ENCODE measurements around the gene SORBS2. TPM values are rescaled to one million over a fixed set of nuclear protein-coding genes. Genes with fewer than 3 reads are reported as not detected.

Gene SORBS2
- total and polyA plus RNA-seq, 2 donors (not counting 3 experiments of a cell fraction or from before 2014, with no cell fraction given) = 69.8 to 82.5 TPM

DNA sequence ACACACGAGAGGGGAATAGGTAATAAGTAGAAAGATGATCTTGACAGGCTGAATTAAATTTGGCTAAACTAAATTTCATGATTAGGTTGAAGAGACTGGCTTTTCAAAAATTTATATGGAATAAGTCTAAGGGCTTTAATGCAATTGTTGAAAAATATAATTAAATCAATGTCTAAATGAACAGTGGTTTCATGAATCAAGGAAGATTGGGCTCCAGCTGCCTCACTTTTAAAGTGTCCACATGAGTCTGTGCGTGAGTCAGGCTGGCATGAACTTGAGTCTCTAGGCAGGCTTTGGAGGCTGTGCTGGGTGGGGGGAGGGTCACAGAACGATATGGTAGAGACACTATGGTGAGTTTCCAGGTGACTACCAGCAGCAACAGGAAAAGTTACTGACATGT, 111.9 kb downstream of the SORBS2 start:
- Histone ChIP-seq H3K9ac (replicated peaks; ENCODE audit: extremely low read depth, insufficient read depth, low read length) (no peak overlapping the region), H3K27ac (ENCODE audit: insufficient read depth, low read depth, low read length) (no peak overlapping the region), H3K79me2 (ENCODE audit: control insufficient read depth, insufficient read depth, low read length) (no peaks in the 10 kb centered on the region), H3K27me3 (ENCODE audit: control insufficient read depth in 2 of 2, insufficient read depth in 2 of 2, low read length in 2 of 2) (no peaks in the 10 kb centered on the region), H3K9me1 (replicated peaks; ENCODE audit: control insufficient read depth, extremely low read depth, insufficient read depth, low read length) (no peaks in the 10 kb centered on the region), H4K20me1 (replicated peaks; ENCODE audit: control insufficient read depth, extremely low read depth, insufficient read depth, low read length) (no peaks in the 10 kb centered on the region), H3K9me3 (replicated peaks; ENCODE audit: control insufficient read depth, insufficient read depth, low read length) (no peaks in the 10 kb centered on the region), H3K4me2 (ENCODE audit: insufficient read depth, low read length) (no peak overlapping the region), H3K36me3 (ENCODE audit: control insufficient read depth in 2 of 2, extremely low read depth in 1 of 2, insufficient read depth in 2 of 2, low read length in 2 of 2) (no peaks in the 10 kb centered on the region), H2AFZ (ENCODE audit: low read depth, low read length) (no peak overlapping the region), H3K4me3 (replicated peaks in 1 of 3; ENCODE audit: insufficient read depth in 1 of 3, low read depth in 1 of 3, low read length in 3 of 3) (no peak overlapping the region), H3K4me1 (ENCODE audit: control insufficient read depth, extremely low read depth, insufficient read depth, low read length) (no peaks in the 10 kb centered on the region)
- ChIA-PET POLR2A (no interaction called here), CTCF (no interaction called here)
- no TSS peak for BruUV-seq (replicated peaks)
- intact Hi-C loops (cut with micrococcal nuclease) = no loop called here
- DNase-seq (ENCODE audit: low read depth, low spot score) (no peak), FAIRE-seq (no peak)
- TF ChIP-seq MYC (IDR thresholded peaks at IDR 0.05; ENCODE audit: low read depth, low read length) = no peak
- TF ChIP-seq FOS (IDR thresholded peaks at IDR 0.05; ENCODE audit: borderline replicate concordance, insufficient read depth, low read length) = no peak
- no peak for TF ChIP-seq POLR2A (IDR thresholded peaks at IDR 0.05; ENCODE audit: low read depth, low read length)
- no peak for TF ChIP-seq EZH2 (IDR thresholded peaks at IDR 0.05; ENCODE audit: borderline replicate concordance, low read depth, low read length, severe bottlenecking)
- TF ChIP-seq, protein P1, sequence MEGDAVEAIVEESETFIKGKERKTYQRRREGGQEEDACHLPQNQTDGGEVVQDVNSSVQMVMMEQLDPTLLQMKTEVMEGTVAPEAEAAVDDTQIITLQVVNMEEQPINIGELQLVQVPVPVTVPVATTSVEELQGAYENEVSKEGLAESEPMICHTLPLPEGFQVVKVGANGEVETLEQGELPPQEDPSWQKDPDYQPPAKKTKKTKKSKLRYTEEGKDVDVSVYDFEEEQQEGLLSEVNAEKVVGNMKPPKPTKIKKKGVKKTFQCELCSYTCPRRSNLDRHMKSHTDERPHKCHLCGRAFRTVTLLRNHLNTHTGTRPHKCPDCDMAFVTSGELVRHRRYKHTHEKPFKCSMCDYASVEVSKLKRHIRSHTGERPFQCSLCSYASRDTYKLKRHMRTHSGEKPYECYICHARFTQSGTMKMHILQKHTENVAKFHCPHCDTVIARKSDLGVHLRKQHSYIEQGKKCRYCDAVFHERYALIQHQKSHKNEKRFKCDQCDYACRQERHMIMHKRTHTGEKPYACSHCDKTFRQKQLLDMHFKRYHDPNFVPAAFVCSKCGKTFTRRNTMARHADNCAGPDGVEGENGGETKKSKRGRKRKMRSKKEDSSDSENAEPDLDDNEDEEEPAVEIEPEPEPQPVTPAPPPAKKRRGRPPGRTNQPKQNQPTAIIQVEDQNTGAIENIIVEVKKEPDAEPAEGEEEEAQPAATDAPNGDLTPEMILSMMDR (IDR thresholded peaks at IDR 0.05; ENCODE audit: extremely low read depth in 1 of 2, insufficient read depth in 1 of 2, low read depth in 1 of 2, low read length in 2 of 2) = no peak
- TF ChIP-seq, protein P2, sequence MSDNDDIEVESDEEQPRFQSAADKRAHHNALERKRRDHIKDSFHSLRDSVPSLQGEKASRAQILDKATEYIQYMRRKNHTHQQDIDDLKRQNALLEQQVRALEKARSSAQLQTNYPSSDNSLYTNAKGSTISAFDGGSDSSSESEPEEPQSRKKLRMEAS (IDR thresholded peaks at IDR 0.05; ENCODE audit: insufficient read depth, insufficient read length) = no peak
- no peak for TF ChIP-seq GATA2 (IDR thresholded peaks at IDR 0.05; ENCODE audit: insufficient read depth, insufficient read length, low read depth, low read length)
- no peak for TF ChIP-seq POLR2AphosphoS5 (IDR thresholded peaks at IDR 0.05; ENCODE audit: insufficient read depth, low read depth, low read length)
- TF ChIP-seq JUN (IDR thresholded peaks at IDR 0.05; ENCODE audit: borderline replicate concordance, insufficient read depth, insufficient read length, low read depth) = no peak
- dilution Hi-C loops (cut with MboI; ENCODE audit: extremely low pct_ligation_motif_present, low sequenced_read_pairs) = no loop called here

Data from endothelial cell of umbilical vein (primary cell).